Ishikawa (cell line): ENCODE measurements around the gene ARPC1A.

Experiments
- CEBPB ChIP-seq: IDR thresholded peaks from 2 replicates; pipeline ENCODE4 v1.6.1; 2012
- CREB1 ChIP-seq: IDR thresholded peaks from 2 replicates; pipeline ENCODE4 v1.6.1; 2012; ENCODE audit warnings: low read depth
- EGR1 ChIP-seq: IDR thresholded peaks from 2 replicates; pipeline ENCODE4 v1.6.1; 2012
- EP300 ChIP-seq: IDR thresholded peaks from 2 replicates; pipeline ENCODE4 v1.6.1; 2012; ENCODE audit warnings: borderline replicate concordance
- FOXM1 ChIP-seq: IDR thresholded peaks from 2 replicates; pipeline ENCODE4 v1.6.1; 2012; ENCODE audit warnings: low read depth, borderline replicate concordance
- MAX ChIP-seq: IDR thresholded peaks from 2 replicates; pipeline ENCODE4 v1.6.1; 2012
- NFIC ChIP-seq: IDR thresholded peaks from 2 replicates; pipeline ENCODE4 v1.6.1; 2012
- RAD21 ChIP-seq: IDR thresholded peaks from 2 replicates; pipeline ENCODE4 v1.6.1; 2012; ENCODE audit warnings: low read depth
- TAF1 ChIP-seq: IDR thresholded peaks from 2 replicates; pipeline ENCODE4 v1.6.1; 2012; ENCODE audit warnings: low read depth, mild to moderate bottlenecking
- TCF12 ChIP-seq: IDR thresholded peaks from 2 replicates; pipeline ENCODE4 v1.6.1; 2012; ENCODE audit warnings: low read depth
- TEAD4 ChIP-seq: IDR thresholded peaks from 2 replicates; pipeline ENCODE4 v1.6.1; 2012
- USF1 ChIP-seq: IDR thresholded peaks from 2 replicates; pipeline ENCODE4 v1.6.1; 2012
- YY1 ChIP-seq: IDR thresholded peaks from 2 replicates; pipeline ENCODE4 v1.6.1; 2012; ENCODE audit warnings: low read depth
- ZBTB7A ChIP-seq: IDR thresholded peaks from 2 replicates; pipeline ENCODE4 v1.6.1; 2012; ENCODE audit warnings: low read depth
- TF ChIP-seq, protein P1 (sequence below): IDR thresholded peaks from 2 replicates; pipeline ENCODE4 v1.6.1; 2012; ENCODE audit warnings: low read depth, mild to moderate bottlenecking

Gene ARPC1A

DNA sequence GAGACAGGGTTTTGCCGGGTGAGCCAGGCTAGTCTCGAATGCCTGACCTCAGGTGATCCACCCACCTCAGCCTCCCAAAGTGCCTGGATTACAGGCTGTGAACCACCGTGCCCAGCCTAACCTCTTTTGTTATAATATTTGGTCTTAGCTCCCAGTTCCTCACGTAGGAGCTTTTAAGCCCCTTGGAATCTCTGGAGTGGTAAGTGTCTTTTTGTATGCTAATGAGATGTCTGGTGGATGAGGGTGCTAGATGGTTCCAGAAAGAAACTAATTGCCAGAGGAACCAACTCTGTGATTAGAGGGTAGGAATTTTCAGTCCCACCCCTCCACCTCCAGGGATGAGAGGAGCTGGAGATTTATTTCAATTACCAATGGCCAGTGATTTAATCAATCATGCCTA, 5.3 kb upstream of the ARPC1A start:
- no peak for TF ChIP-seq TCF12
- no peak for TF ChIP-seq CREB1
- TF ChIP-seq EP300, result no peak
- TF ChIP-seq ZBTB7A, result no peak
- no peak for TF ChIP-seq NFIC
- no peak for TF ChIP-seq TAF1
- TF ChIP-seq, protein P1, sequence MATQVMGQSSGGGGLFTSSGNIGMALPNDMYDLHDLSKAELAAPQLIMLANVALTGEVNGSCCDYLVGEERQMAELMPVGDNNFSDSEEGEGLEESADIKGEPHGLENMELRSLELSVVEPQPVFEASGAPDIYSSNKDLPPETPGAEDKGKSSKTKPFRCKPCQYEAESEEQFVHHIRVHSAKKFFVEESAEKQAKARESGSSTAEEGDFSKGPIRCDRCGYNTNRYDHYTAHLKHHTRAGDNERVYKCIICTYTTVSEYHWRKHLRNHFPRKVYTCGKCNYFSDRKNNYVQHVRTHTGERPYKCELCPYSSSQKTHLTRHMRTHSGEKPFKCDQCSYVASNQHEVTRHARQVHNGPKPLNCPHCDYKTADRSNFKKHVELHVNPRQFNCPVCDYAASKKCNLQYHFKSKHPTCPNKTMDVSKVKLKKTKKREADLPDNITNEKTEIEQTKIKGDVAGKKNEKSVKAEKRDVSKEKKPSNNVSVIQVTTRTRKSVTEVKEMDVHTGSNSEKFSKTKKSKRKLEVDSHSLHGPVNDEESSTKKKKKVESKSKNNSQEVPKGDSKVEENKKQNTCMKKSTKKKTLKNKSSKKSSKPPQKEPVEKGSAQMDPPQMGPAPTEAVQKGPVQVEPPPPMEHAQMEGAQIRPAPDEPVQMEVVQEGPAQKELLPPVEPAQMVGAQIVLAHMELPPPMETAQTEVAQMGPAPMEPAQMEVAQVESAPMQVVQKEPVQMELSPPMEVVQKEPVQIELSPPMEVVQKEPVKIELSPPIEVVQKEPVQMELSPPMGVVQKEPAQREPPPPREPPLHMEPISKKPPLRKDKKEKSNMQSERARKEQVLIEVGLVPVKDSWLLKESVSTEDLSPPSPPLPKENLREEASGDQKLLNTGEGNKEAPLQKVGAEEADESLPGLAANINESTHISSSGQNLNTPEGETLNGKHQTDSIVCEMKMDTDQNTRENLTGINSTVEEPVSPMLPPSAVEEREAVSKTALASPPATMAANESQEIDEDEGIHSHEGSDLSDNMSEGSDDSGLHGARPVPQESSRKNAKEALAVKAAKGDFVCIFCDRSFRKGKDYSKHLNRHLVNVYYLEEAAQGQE, result no peak
- TF ChIP-seq TEAD4, result no peak
- no peak for TF ChIP-seq RAD21
- no peak for TF ChIP-seq MAX
- TF ChIP-seq EGR1, result no peak

DNA sequence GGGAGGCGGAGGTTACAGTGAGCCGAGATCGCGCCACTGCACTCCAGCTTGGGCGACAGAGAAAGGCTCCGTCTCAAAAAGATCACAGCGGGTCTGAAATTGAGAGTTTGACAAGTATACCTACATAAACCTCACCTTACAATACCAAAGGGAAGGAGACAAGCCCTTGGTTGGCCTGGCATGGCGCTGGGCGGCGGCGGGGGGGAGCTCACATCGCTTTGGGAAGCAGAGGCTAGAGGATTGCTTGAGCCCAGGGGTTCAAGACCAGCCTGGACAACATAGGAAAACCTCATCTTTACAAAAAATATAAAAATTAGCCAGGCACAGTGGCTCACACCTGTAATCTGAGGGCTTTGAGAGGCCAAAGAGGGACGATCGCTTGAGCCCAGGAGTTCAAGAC, 1.1 kb upstream of the ARPC1A start:
- TF ChIP-seq USF1, result no peak
- TF ChIP-seq ZBTB7A, result no peak
- no peak for TF ChIP-seq CREB1
- TF ChIP-seq YY1, result no peak
- TF ChIP-seq, protein P1, result no peak
- TF ChIP-seq EGR1, result no peak
- TF ChIP-seq CEBPB, result no peak
- TF ChIP-seq TEAD4, result no peak
- TF ChIP-seq FOXM1, result no peak
- no peak for TF ChIP-seq RAD21

- no peak for TF ChIP-seq TCF12
- TF ChIP-seq ZBTB7A, result peak; percentile 41; the same call in 1 of the 2 replicates
These were observed 651 bp upstream of the ARPC1A start for GRCh38 chr7:99325001-99325493.

- TF ChIP-seq, protein P1, result no peak
- no peak for TF ChIP-seq FOXM1
- TF ChIP-seq TEAD4, result no peak
- no peak for TF ChIP-seq RAD21
- no peak for TF ChIP-seq TCF12
- no peak for TF ChIP-seq USF1
- TF ChIP-seq YY1, result no peak
- no peak for TF ChIP-seq NFIC
- no peak for TF ChIP-seq TAF1
- no peak for TF ChIP-seq MAX
- TF ChIP-seq ZBTB7A, result no peak
- TF ChIP-seq EGR1, result no peak
- no peak for TF ChIP-seq CREB1
- no peak for TF ChIP-seq CEBPB
- no peak for TF ChIP-seq EP300
These were observed 697 bp downstream of the ARPC1A start for GRCh38 chr7:99326408-99326782.

GRCh38 chr7:99331002-99331401, 5.3 kb downstream of the ARPC1A start:
- TF ChIP-seq MAX, result no peak
- no peak for TF ChIP-seq RAD21
- TF ChIP-seq, protein P1, result no peak
- no peak for TF ChIP-seq CREB1
